NT2/D1 (cell line): ENCODE results near the gene SSTR3.

ENCODE experiments used
- DNase-seq: peaks from one replicate; pipeline ENCODE4 v3.0.0-alpha.2; 2011; ENCODE audit warnings: low read depth, low spot score
- H3K27me3 ChIP-seq: 2 replicates; pipeline ENCODE4 v1.6.0; 2011; ENCODE audit warnings: mild to moderate bottlenecking; ENCODE audit not compliant: insufficient read length, insufficient read depth
- H3K36me3 ChIP-seq: 2 replicates; pipeline ENCODE4 v1.6.1; 2011; ENCODE audit warnings: mild to moderate bottlenecking, low read length, mixed read lengths; ENCODE audit not compliant: insufficient read depth, insufficient read length
- H3K4me1 ChIP-seq: 2 replicates; pipeline ENCODE4 v1.5.1; 2011; ENCODE audit not compliant: insufficient read depth, insufficient read length
- H3K4me3 ChIP-seq: 2 replicates; pipeline ENCODE4 v1.5.1; 2011; ENCODE audit warnings: low read depth; ENCODE audit not compliant: insufficient read length
- H3K9ac ChIP-seq: 2 replicates; pipeline ENCODE4 v1.6.0; 2011; ENCODE audit warnings: low read depth; ENCODE audit not compliant: insufficient read length
- H3K9me3 ChIP-seq: 2 replicates; pipeline ENCODE4 v1.5.1; 2011; ENCODE audit warnings: mild to moderate bottlenecking, low read length; ENCODE audit not compliant: insufficient read depth
- SUZ12 ChIP-seq: IDR thresholded peaks from 2 replicates; pipeline ENCODE4 v1.6.1; 2011; ENCODE audit not compliant: insufficient read length, insufficient read depth; ENCODE audit errors: extremely low read depth
- YY1 ChIP-seq: IDR thresholded peaks from 2 replicates; pipeline ENCODE4 v1.6.1; 2011; ENCODE audit not compliant: insufficient read length, insufficient read depth
- ZNF274 ChIP-seq: IDR thresholded peaks from 2 replicates; pipeline ENCODE4 v1.6.1; 2011; ENCODE audit warnings: mild to moderate bottlenecking, low read depth, low read length

SSTR3 gene

DNA sequence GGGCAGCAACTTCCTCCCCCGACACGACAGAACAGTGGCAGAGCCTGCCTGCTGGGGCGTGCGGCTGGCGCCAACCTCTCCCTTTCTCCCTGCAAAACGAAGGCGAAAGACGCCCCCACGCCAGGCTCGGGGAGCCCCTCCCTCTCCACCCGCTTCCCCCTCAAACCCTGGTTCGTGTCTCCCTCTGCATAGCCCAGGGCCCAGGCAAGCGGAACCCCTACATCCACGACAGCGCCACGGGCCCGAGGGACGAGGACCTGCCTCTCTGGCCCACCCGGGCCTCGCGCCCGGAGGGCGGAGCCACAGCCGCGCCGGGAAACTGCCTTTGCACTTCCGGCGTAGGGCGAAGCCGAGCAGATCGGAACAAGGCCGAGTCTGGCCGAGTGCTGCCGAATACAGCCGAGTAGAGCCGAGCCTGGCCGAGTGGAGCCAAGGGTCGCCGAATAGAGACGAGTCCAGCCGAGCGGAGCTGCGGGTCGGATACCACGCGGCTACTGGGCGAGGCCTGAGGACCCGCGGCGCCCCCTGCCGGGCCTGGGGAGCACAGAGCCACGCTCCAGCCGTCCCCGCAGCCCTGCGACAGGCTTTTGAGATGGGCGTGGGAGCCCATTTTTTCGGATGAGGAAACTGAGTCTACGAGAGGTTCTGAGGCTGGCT lies 13.0 kb downstream of the SSTR3 start:
- DNase-seq, result peak; percentile 94
- Histone ChIP-seq H3K9me3 (no peaks in the 10 kb centered on the region), H3K27me3 (no peaks in the 10 kb centered on the region), H3K9ac (peak overlapping the region; percentile 89), H3K4me1 (peaks cover 21% of the 10 kb centered on the region), H3K36me3 (no peaks in the 10 kb centered on the region), H3K4me3 (peak overlapping the region; percentile 90)
- no peak for TF ChIP-seq ZNF274
- TF ChIP-seq YY1, result no peak

DNA sequence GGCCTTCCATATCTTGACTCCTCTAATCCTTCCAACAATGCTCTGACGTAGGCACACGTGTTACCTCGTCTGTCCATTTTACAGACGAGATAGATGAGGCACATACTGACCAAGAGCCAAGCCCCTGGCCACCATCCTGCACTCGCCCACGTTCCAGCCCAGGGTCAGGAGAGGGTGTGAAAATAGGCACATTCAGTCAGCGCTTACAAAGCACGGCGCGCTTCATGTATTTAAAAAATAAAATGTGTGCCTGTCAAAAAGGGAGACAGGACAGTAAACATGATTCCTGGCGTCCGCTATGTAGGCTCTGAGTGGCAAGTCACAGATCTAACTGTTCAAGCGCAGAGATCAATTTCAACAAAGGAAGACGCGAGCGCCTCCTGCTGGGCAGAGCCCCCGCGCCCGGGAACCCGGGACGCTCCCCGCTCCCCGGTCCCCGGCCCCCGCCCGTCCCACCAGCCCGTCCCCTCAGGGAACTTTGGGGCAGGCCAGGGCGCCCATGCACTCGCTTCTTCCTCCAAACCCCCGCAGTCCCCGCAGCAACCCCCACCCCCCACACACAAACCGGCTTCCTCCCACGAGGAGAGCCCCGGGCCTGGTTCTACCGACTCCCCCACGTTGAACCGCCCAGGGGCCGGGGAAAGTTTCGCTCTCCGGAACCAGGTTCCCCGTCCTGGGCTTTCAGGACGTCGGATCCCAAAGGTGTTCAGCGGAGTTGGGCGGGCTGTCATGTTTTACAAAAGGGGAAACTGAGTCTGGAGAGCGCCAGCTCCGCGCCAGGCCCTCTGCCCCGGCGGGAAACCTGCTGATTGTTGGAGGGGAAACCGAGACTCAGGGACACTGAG lies 13.8 kb downstream of the SSTR3 start:
- TF ChIP-seq YY1 (no peak), SUZ12 (no peak), ZNF274 (no peak)
- H3K27me3 ChIP-seq, result no peaks in the 10 kb centered on the region
- peak; percentile 39 for DNase-seq
- no peaks in the 10 kb centered on the region for H3K36me3 ChIP-seq
- peak overlapping the region; percentile 89 for H3K9ac ChIP-seq
- H3K4me1 ChIP-seq, result peaks cover 21% of the 10 kb centered on the region
- no peaks in the 10 kb centered on the region for H3K9me3 ChIP-seq
- H3K4me3 ChIP-seq, result peak overlapping the region; percentile 90

DNA sequence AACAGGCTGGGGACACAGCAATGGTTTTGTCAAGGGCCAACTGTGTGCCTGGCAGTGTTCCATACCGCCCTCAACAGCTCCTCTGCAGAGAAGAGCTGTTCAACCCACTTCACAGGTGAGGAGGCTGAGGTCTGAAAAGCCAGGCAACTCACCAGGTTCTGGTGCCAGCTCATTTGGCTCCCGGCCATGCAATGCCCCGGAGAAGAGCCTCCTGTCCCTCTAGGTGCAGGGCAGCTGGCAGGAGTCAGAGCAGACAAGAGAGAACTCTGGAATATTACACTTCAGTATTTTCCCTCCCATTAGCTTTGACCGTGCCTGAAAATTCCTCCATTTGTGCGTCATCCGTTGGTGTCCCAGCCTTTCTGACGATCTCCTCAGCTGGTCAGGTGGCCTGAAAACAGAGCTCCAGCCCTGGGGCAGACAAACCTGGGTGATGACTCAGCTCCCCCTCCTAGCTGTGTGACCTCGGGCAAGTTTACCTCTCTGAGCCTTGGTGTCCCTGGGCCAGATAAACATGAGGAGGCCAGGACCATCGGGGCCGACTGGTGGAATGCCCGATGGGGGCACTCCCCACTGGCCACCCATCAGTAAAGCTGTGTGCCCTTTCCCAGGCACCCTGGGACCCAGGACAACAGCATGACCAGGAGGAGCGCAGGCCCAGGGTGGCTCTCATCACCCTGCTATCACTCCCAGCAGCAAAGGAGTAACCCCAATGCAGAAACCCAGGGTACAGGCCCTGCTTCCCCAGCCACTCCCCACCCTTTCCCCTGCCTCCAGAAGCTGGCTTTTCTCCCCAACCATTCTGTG lies 14.6 kb downstream of the SSTR3 start:
- TF ChIP-seq YY1 (no peak), SUZ12 (no peak), ZNF274 (no peak)
- DNase-seq, result no peak
- H3K27me3 ChIP-seq, result no peaks in the 10 kb centered on the region
- H3K9ac ChIP-seq, result peak overlapping the region; percentile 74
- H3K9me3 ChIP-seq, result peaks cover 6% of the 10 kb centered on the region; the same call in 1 of the 2 replicates
- H3K36me3 ChIP-seq, result no peaks in the 10 kb centered on the region
- peak overlapping the region; percentile 36 for H3K4me3 ChIP-seq
- H3K4me1 ChIP-seq, result peaks cover 21% of the 10 kb centered on the region

DNA sequence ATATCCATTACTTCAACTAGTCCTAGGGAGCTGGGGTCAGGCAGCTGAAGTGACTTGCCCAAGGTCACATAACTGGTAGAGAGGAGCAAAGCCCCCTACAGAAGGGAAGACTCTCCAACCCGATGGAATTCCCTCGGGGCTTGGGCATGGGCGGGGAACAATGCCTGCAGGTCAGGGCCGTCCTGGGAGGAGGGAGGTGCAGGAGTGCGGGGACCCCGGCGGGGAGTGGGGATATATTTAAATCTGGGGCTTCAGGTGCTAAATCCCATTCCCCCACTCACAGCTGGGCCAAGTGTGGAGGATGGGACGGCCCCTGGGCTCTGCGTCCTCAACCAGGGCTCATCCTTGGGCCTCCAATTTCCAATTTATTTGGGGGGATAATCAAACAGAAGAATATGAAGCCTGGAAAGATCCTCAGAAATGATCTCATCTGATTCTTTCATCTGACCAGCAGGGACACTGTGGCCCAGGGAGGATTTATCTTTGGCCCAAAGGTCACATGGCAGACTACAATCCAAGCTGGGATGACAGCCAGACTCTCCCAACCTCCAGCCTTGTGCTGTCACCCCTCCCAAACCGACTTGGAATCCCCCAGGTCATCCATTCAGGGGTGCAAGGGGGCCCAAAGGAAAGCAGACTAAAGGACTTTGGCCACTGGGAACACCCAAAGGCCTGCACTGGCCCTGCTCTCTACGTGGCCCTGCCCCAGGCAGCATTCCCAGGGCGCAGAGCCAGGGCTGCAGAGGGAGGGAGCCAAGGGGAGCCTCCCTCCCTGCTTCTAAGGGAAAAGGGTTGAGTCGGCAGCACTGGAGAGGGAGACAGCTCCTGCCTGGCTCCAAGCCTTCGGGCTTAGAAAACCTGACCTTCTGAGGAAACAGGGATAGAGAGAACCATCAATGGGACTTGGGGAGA lies 15.5 kb downstream of the SSTR3 start:
- no peak for DNase-seq
- TF ChIP-seq SUZ12, result no peak
- TF ChIP-seq YY1, result no peak
- no peak for TF ChIP-seq ZNF274
- Histone ChIP-seq H3K4me3 (no peak overlapping the region), H3K36me3 (no peaks in the 10 kb centered on the region), H3K4me1 (peaks cover 21% of the 10 kb centered on the region), H3K9me3 (peaks cover 8% of the 10 kb centered on the region; the same call in 1 of the 2 replicates), H3K9ac (peak overlapping the region; percentile 50), H3K27me3 (no peaks in the 10 kb centered on the region)

DNA sequence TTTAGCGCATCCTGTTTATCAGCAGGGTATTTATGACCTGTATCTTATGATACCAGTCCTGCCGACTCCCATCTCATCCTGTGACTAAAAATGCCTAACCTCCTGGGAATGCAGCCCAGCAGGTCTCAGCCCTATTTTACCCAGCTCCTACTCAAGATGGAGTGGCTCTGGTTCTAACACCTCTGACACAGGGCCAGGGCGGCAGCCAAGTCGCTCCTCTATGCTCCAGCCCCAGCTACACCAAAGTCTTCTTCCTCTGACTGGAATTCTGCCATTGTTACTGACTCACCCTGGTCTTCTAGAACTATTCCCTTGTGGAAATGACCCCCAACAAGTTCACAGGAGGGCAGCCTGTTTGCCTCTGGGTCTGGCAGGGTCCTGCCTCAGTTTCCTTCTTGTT lies 16.4 kb downstream of the SSTR3 start:
- H3K4me3 ChIP-seq, result no peak overlapping the region
- H3K27me3 ChIP-seq, result no peaks in the 10 kb centered on the region
- DNase-seq, result no peak
- H3K9me3 ChIP-seq, result peaks cover 8% of the 10 kb centered on the region; the same call in 1 of the 2 replicates
- TF ChIP-seq ZNF274 (no peak), YY1 (no peak)
- peaks cover 21% of the 10 kb centered on the region for H3K4me1 ChIP-seq
- no peak overlapping the region for H3K9ac ChIP-seq
- H3K36me3 ChIP-seq, result no peaks in the 10 kb centered on the region

DNA sequence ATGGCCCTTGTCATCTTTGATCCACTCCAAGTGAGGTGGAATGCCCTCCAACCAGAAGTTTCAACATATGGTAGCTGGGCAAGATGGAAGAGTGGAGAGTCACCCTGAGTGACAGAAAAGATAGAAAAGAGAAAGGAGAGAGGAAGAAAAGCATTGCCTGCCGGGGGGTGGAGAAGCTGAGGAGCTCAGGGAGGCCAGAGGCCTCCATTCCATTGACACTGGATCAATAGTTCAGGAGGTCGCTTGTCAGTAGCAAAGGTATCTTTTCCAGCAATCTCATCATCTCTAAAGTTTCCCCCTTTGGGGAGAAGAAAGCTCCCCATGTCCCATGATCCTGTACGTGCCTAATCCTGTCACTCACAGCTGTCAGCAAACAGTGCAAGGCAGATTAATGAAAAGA lies 17.5 kb downstream of the SSTR3 start:
- Histone ChIP-seq H3K4me1 (peaks cover 16% of the 10 kb centered on the region), H3K9ac (no peak overlapping the region), H3K36me3 (no peaks in the 10 kb centered on the region), H3K27me3 (no peaks in the 10 kb centered on the region), H3K4me3 (no peak overlapping the region), H3K9me3 (peaks cover 8% of the 10 kb centered on the region; the same call in 1 of the 2 replicates)
- no peak for DNase-seq
- TF ChIP-seq SUZ12 (no peak), ZNF274 (no peak), YY1 (no peak)
